T-helper 9 cell (primary cell): Measurements from ENCODE around the gene RASA3.
"Not testable (repeated sequence)": the region's sequence is repeated elsewhere in the genome, so short reads cannot be mapped to it uniquely, and the experiment has no call there.

Experiments used
- DNase-seq: peaks from one replicate; pipeline ENCODE4 v3.0.0-alpha.2; 2020

The RASA3 gene

GRCh38 chr13:114027046-114027715, 105.2 kb downstream of the RASA3 start:
- no peak for DNase-seq

GRCh38 chr13:114026481-114026880, 105.9 kb downstream of the RASA3 start:
- no peak for DNase-seq

- no peak for DNase-seq
Observed at GRCh38 chr13:114025714-114026431, 106.5 kb downstream of the RASA3 start.

- DNase-seq = no peak
Observed at GRCh38 chr13:114025405-114025713, 107.1 kb downstream of the RASA3 start.

- DNase-seq = no peak
Observed at GRCh38 chr13:114024603-114025404, 107.6 kb downstream of the RASA3 start.

- DNase-seq = no peak
Observed at GRCh38 chr13:114023716-114024602, 108.5 kb downstream of the RASA3 start.

GRCh38 chr13:114022876-114023275, 109.5 kb downstream of the RASA3 start:
- DNase-seq = no peak

GRCh38 chr13:114022309-114022669, 110.1 kb downstream of the RASA3 start:
- no peak for DNase-seq

- DNase-seq = no peak
Observed at GRCh38 chr13:114021464-114022308, 110.7 kb downstream of the RASA3 start.

- DNase-seq = no peak
Observed at GRCh38 chr13:114020750-114021463, 111.5 kb downstream of the RASA3 start.

- DNase-seq = not testable (repeated sequence)
Observed at GRCh38 chr13:114020134-114020533, 112.3 kb downstream of the RASA3 start.

- peak; percentile 35 for DNase-seq
Observed at GRCh38 chr13:114019367-114019766, 113.1 kb downstream of the RASA3 start.

GRCh38 chr13:114018461-114019055, 113.9 kb downstream of the RASA3 start:
- no peak for DNase-seq

- no peak for DNase-seq
Observed at GRCh38 chr13:114017966-114018365, 114.5 kb downstream of the RASA3 start.

GRCh38 chr13:114017028-114017630, 115.3 kb downstream of the RASA3 start:
- no peak for DNase-seq

- DNase-seq = no peak
Observed at GRCh38 chr13:114016321-114017027, 115.9 kb downstream of the RASA3 start.

- DNase-seq = no peak
Observed at GRCh38 chr13:114015969-114016295, 116.5 kb downstream of the RASA3 start.

- no peak for DNase-seq
Observed at GRCh38 chr13:114015111-114015968, 117.1 kb downstream of the RASA3 start.
